Keratinocyte (primary cell): ENCODE measurements around the gene EXOC4.

Experiments
- CTCF ChIP-seq, 3 experiments: IDR thresholded peaks in 1 of 3; conservative IDR thresholded peaks in 1 of 3; optimal IDR thresholded peaks in 1 of 3; 2 replicates in 2 of 3; 3 replicates in 1 of 3; pipeline versions ENCODE3 to v1.5.1; 2011; ENCODE audit warnings: low read length in 3 of 3, mild to moderate bottlenecking in 3 of 3, moderate library complexity in 2 of 3, control low read depth in 1 of 3, inconsistent platforms in 1 of 3; ENCODE audit not compliant: insufficient read depth in 2 of 3; ENCODE audit errors: extremely low read depth in 1 of 3
- EZH2 ChIP-seq: IDR thresholded peaks from one replicate; pipeline ENCODE4 v1.6.1; 2012; ENCODE audit warnings: inconsistent platforms, mild to moderate bottlenecking, low read length, moderate library complexity

- TF ChIP-seq CTCF (optimal IDR thresholded peaks at IDR 0.05 in 1 of 3, IDR thresholded peaks at IDR 0.05 in 1 of 3, conservative IDR thresholded peaks at IDR 0.05 in 1 of 3; ENCODE audit: extremely low read depth in 1 of 3, insufficient read depth in 2 of 3, low read length in 3 of 3), result no peak
- no peak for TF ChIP-seq EZH2
Measured at GRCh38 chr7:133543657-133544056, 290.8 kb downstream of the EXOC4 start.
